ENCODE data around the gene CHDH. TPM values are rescaled to one million over a fixed set of nuclear protein-coding genes. Genes with fewer than 3 reads are reported as not detected.

The CHDH gene
- polyA plus RNA-seq, 1 donor (not counting 4 experiments of a cell fraction or from before 2014, with no cell fraction given) = not detected

- Histone ChIP-seq H3K4me1 (ENCODE audit: control insufficient read depth, extremely low read depth, insufficient read depth, low read length) (no peaks in the 10 kb centered on the region), H3K79me2 (ENCODE audit: control insufficient read depth, insufficient read depth, low read length) (no peaks in the 10 kb centered on the region), H4K20me1 (ENCODE audit: control insufficient read depth, extremely low read depth, insufficient read depth, low read length) (no peaks in the 10 kb centered on the region), H3K9me1 (ENCODE audit: control insufficient read depth, extremely low read depth, insufficient read depth, low read length) (no peaks in the 10 kb centered on the region), H3K27ac (ENCODE audit: control insufficient read depth, insufficient read depth, low read length) (no peak overlapping the region), H2AFZ (ENCODE audit: control insufficient read depth, low read length) (no peak overlapping the region), H3K36me3 (ENCODE audit: control insufficient read depth in 2 of 2, extremely low read depth in 1 of 2, insufficient read depth in 2 of 2, low read length in 2 of 2) (no peaks in the 10 kb centered on the region), H3K4me2 (ENCODE audit: control insufficient read depth, extremely low read depth, insufficient read depth, low read depth, low read length) (no peak overlapping the region), H3K9ac (ENCODE audit: control insufficient read depth, extremely low read depth, insufficient read depth, low read length) (no peak overlapping the region), H3K4me3 (ENCODE audit: control insufficient read depth in 2 of 3, extremely low read depth in 1 of 3, insufficient read depth in 2 of 3, low read depth in 1 of 3, low read length in 3 of 3) (no peak overlapping the region), H3K27me3 (ENCODE audit: control insufficient read depth, extremely low read depth, insufficient read depth, low read length) (no peaks in the 10 kb centered on the region), H3K9me3 (ENCODE audit: control insufficient read depth, low read depth, low read length) (no peaks in the 10 kb centered on the region)
- DNase-seq (ENCODE audit: low read depth, low spot score) (no peak), FAIRE-seq (no peak)
- dilution Hi-C loops (cut with MboI; ENCODE audit: extremely low pct_ligation_motif_present, low sequenced_read_pairs) = no loop called here
- TF ChIP-seq CTCF (optimal IDR thresholded peaks at IDR 0.05 in 1 of 3, IDR thresholded peaks at IDR 0.05 in 1 of 3, conservative IDR thresholded peaks at IDR 0.05 in 1 of 3; ENCODE audit: extremely low read depth in 1 of 3, insufficient read depth in 2 of 3, low read length in 3 of 3) (no peak), EZH2 (IDR thresholded peaks at IDR 0.05; ENCODE audit: low read length) (no peak)
These were observed 42.9 kb downstream of the CHDH start for GRCh38 chr3:53803124-53803815.

GRCh38 chr3:53802256-53802880 is 43.9 kb downstream of the CHDH start:
- Histone ChIP-seq H2AFZ (ENCODE audit: control insufficient read depth, low read length) (no peak overlapping the region), H3K27ac (ENCODE audit: control insufficient read depth, insufficient read depth, low read length) (no peak overlapping the region), H3K36me3 (ENCODE audit: control insufficient read depth in 2 of 2, extremely low read depth in 1 of 2, insufficient read depth in 2 of 2, low read length in 2 of 2) (no peaks in the 10 kb centered on the region), H3K4me1 (ENCODE audit: control insufficient read depth, extremely low read depth, insufficient read depth, low read length) (no peaks in the 10 kb centered on the region), H3K79me2 (ENCODE audit: control insufficient read depth, insufficient read depth, low read length) (no peaks in the 10 kb centered on the region), H3K4me2 (ENCODE audit: control insufficient read depth, extremely low read depth, insufficient read depth, low read depth, low read length) (no peak overlapping the region), H4K20me1 (ENCODE audit: control insufficient read depth, extremely low read depth, insufficient read depth, low read length) (no peaks in the 10 kb centered on the region), H3K9me3 (ENCODE audit: control insufficient read depth, low read depth, low read length) (no peaks in the 10 kb centered on the region), H3K9me1 (ENCODE audit: control insufficient read depth, extremely low read depth, insufficient read depth, low read length) (no peaks in the 10 kb centered on the region), H3K4me3 (ENCODE audit: control insufficient read depth in 2 of 3, extremely low read depth in 1 of 3, insufficient read depth in 2 of 3, low read depth in 1 of 3, low read length in 3 of 3) (no peak overlapping the region), H3K27me3 (ENCODE audit: control insufficient read depth, extremely low read depth, insufficient read depth, low read length) (no peaks in the 10 kb centered on the region), H3K9ac (ENCODE audit: control insufficient read depth, extremely low read depth, insufficient read depth, low read length) (no peak overlapping the region)
- FAIRE-seq (no peak), DNase-seq (ENCODE audit: low read depth, low spot score) (no peak)
- dilution Hi-C loops (cut with MboI; ENCODE audit: extremely low pct_ligation_motif_present, low sequenced_read_pairs) = no loop called here
- TF ChIP-seq EZH2 (IDR thresholded peaks at IDR 0.05; ENCODE audit: low read length) = no peak
- no peak for TF ChIP-seq CTCF (optimal IDR thresholded peaks at IDR 0.05 in 1 of 3, IDR thresholded peaks at IDR 0.05 in 1 of 3, conservative IDR thresholded peaks at IDR 0.05 in 1 of 3; ENCODE audit: extremely low read depth in 1 of 3, insufficient read depth in 2 of 3, low read length in 3 of 3)

All from keratinocyte (primary cell).